ENCODE results near the gene NLRP10. TPM values are rescaled to one million over a fixed set of nuclear protein-coding genes. Genes with fewer than 3 reads are reported as not detected.

Gene NLRP10
- polyA plus RNA-seq, 1 experiment = 2.8 TPM

DNA sequence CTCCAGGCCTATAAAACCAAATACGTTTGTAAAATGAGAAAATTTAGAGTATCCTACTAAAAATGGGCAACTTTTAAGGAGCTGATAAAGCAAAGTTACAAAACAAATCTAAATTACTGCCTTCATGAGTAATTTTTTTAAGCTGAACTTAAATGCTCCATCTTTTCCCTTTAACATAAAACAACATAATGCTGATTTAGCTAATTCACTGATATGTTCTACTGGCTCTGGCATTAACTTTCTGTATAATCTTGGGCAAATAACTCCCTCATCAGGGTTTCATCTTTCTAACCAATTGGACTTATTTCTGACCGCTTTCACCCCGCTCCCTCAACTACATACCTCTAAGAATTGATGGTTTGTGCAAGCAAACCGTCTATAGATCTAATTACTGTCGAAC is 24.1 kb downstream of the NLRP10 start:
- Histone ChIP-seq H3K27me3 (ENCODE audit: control insufficient read depth, insufficient read depth, low read length) (peaks cover 4% of the 10 kb centered on the region), H3K27ac (ENCODE audit: low read depth, low read length) (no peak overlapping the region), H3K9me3 (ENCODE audit: control insufficient read depth, insufficient read depth, low read length) (peaks cover 4% of the 10 kb centered on the region; the same call in 1 of the 2 replicates), H3K4me3 (ENCODE audit: low read depth, low read length) (no peak overlapping the region)
- ChIA-PET CTCF (no interaction called here), POLR2A (no interaction called here)
- TF ChIP-seq, protein P1, sequence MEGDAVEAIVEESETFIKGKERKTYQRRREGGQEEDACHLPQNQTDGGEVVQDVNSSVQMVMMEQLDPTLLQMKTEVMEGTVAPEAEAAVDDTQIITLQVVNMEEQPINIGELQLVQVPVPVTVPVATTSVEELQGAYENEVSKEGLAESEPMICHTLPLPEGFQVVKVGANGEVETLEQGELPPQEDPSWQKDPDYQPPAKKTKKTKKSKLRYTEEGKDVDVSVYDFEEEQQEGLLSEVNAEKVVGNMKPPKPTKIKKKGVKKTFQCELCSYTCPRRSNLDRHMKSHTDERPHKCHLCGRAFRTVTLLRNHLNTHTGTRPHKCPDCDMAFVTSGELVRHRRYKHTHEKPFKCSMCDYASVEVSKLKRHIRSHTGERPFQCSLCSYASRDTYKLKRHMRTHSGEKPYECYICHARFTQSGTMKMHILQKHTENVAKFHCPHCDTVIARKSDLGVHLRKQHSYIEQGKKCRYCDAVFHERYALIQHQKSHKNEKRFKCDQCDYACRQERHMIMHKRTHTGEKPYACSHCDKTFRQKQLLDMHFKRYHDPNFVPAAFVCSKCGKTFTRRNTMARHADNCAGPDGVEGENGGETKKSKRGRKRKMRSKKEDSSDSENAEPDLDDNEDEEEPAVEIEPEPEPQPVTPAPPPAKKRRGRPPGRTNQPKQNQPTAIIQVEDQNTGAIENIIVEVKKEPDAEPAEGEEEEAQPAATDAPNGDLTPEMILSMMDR (IDR thresholded peaks at IDR 0.05; ENCODE audit: low read depth, low read length) = no peak
- no peak for DNase-seq (ENCODE audit: low read depth, low spot score)

DNA sequence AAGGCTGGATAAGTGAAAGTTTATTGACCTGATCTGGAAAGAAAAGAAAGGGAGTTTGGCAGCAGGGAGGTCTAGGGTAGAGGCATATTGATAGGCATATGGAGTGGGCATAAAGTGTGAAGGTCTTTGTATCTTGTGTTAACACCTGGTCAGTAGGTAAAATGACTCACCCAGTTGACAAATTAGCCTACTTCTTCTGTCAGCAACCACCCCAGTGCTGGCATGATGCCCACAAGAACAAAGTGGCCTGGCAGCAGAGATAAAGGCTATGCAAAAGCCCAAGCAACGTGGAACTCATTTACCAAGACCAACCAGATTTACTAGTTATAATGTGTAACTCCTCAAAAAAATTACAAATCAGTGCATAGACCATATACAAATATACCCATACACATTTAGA is 28.6 kb downstream of the NLRP10 start:
- peaks cover 4% of the 10 kb centered on the region for H3K27me3 ChIP-seq (ENCODE audit: control insufficient read depth, insufficient read depth, low read length)
- CTCF ChIA-PET = interaction anchor here (1.0 kb wide), 2 partner anchors 50 to 163 kb away, joined by 5 read pairs; partner anchors contain the start of gene EIF3F
- no peaks in the 10 kb centered on the region for H3K9me3 ChIP-seq (ENCODE audit: control insufficient read depth, insufficient read depth, low read length)
- POLR2A ChIA-PET = no interaction called here
- no peak for DNase-seq (ENCODE audit: low read depth, low spot score)
- H3K27ac ChIP-seq (ENCODE audit: low read depth, low read length) = no peak overlapping the region
- no peak overlapping the region for H3K4me3 ChIP-seq (ENCODE audit: low read depth, low read length)
- TF ChIP-seq, protein P1 (IDR thresholded peaks at IDR 0.05; ENCODE audit: low read depth, low read length) = no peak

DNA sequence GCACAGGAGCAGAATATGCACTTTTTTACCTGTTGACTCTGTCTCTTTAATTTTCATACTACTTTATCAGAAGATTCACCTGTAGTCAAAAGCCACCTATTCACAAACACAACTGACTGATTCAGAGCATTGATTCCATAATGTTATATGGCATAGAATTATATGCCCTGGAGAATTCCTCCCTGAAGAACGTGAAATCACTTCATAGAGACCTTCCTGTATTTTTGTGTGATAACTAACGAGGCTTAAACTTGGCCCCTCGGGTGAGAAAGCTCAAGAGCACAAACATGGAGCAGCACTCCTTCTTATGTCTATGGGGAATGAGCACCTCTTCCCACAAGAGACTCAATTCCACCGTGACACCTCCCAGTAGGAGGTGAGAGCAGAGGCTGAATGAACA is 34.1 kb downstream of the NLRP10 start, which contains the start of gene OR10A6:
OR10A6 (minus strand) TSS at position 101 of the 400 bp plus-strand sequence. CDS start 2,606 bp downstream, outside the sequence.
- no peak for DNase-seq (ENCODE audit: low read depth, low spot score)
- no peak within 1 kb of the TSS for H3K4me3 ChIP-seq (ENCODE audit: low read depth, low read length)
- no peak within 1 kb of the TSS for H3K27ac ChIP-seq (ENCODE audit: low read depth, low read length)
- ChIA-PET POLR2A (no interaction called here), CTCF (no interaction called here)
- H3K27me3 ChIP-seq (ENCODE audit: control insufficient read depth, insufficient read depth, low read length) = no peaks in the 10 kb centered on the region
- H3K9me3 ChIP-seq (ENCODE audit: control insufficient read depth, insufficient read depth, low read length) = no peaks in the 10 kb centered on the region
- TF ChIP-seq, protein P1 (IDR thresholded peaks at IDR 0.05; ENCODE audit: low read depth, low read length) = no peak

DNA sequence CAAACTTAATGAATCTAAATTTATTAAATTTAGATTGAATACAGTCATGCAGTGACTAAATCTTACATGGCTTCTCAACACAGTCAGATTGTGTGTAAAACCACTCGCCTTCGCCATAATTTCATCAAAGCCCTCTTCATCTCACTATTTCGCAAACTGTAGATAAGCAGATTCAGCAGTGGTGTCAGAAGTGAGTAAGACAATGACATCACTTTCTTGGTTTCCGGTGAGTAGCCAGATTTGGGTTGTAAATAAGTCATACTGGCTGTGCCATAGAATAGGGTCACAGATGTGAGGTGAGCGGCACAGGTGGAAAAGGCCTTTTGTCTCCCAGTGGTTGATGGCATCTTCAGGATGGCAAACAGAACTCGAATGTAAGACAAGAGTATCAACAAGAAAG is 37.6 kb downstream of the NLRP10 start:
- TF ChIP-seq, protein P1 (IDR thresholded peaks at IDR 0.05; ENCODE audit: low read depth, low read length) = no peak

DNA sequence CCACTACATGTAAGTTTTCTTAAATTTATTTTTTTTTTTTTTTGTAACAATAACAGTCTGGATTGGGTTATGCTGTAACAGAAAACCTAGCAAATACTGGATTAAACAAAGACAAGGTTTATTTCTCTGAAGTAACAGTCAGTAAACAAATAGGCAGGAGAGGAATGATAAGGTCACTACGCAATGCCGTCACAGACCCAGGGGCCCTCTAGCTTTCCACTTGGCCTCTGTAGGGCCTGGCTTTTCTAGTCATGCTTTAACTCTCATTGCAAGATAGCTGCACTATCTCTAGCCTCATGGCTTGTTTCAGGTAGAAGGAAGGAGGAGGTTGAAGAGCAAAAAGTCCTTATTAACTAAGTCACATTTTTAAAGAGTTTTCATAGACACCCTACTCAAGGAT is 40.7 kb downstream of the NLRP10 start:
- ChIA-PET POLR2A (interaction anchor here (0.7 kb wide), 1 partner anchor 41 kb away, joined by 3 read pairs; no protein-coding TSS in a partner anchor), CTCF (interaction anchor here (0.6 to 2.2 kb wide), 4 partner anchors 19 to 75 kb away, joined by 4 to 11 read pairs (median 6); partner anchors contain the start of gene EIF3F)
- TF ChIP-seq, protein P1 (IDR thresholded peaks at IDR 0.05; ENCODE audit: low read depth, low read length) = no peak
- Histone ChIP-seq H3K27me3 (ENCODE audit: control insufficient read depth, insufficient read depth, low read length) (no peaks in the 10 kb centered on the region), H3K27ac (ENCODE audit: low read depth, low read length) (peak overlapping the region; percentile 21), H3K9me3 (ENCODE audit: control insufficient read depth, insufficient read depth, low read length) (no peaks in the 10 kb centered on the region), H3K4me3 (ENCODE audit: low read depth, low read length) (no peak overlapping the region)
- peak; percentile 8 for DNase-seq (ENCODE audit: low read depth, low spot score)

More for the DNA sequence above, 37.6 kb downstream of the NLRP10 start:
- ChIA-PET POLR2A (no interaction called here), CTCF (no interaction called here)
- no peaks in the 10 kb centered on the region for H3K9me3 ChIP-seq (ENCODE audit: control insufficient read depth, insufficient read depth, low read length)
- H3K27ac ChIP-seq (ENCODE audit: low read depth, low read length) = no peak overlapping the region
- no peaks in the 10 kb centered on the region for H3K27me3 ChIP-seq (ENCODE audit: control insufficient read depth, insufficient read depth, low read length)
- H3K4me3 ChIP-seq (ENCODE audit: low read depth, low read length) = no peak overlapping the region
- no peak for DNase-seq (ENCODE audit: low read depth, low spot score)
